DND-41 (cell line): Measurements from ENCODE around the gene ENTREP1.

Experiments
- EZH2 ChIP-seq: IDR thresholded peaks from 3 replicates; pipeline ENCODE4 v1.6.1; 2012; ENCODE audit warnings: borderline replicate concordance, low read depth, mild to moderate bottlenecking, moderate library complexity, low read length, inconsistent platforms; ENCODE audit not compliant: severe bottlenecking
- TF ChIP-seq, protein P1 (sequence below): IDR thresholded peaks from 2 replicates; pipeline ENCODE4 v1.5.1; 2012; ENCODE audit warnings: borderline replicate concordance, low read length, moderate library complexity, mild to moderate bottlenecking; ENCODE audit not compliant: poor library complexity, severe bottlenecking; ENCODE audit errors: extremely low read depth

DNA sequence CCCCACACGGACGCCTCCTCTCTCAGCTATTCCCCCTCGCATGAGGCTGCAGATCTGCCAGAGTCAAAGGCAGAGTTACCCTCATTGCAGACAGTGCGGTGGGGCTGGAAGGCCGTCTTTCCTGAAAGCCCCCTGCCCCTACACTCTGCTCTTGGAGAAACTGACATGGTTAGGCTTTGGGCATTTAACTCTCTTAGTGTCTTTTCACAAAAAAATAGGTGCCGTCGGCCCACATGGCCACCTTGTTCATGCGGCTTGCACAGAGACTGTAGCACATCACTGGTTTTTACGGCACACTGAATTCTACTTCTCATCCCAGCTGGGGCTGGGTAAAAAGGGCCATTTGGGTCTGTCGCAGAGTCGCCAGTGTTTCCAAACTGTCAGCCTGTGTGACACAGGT is 107.6 kb downstream of the ENTREP1 start:
- TF ChIP-seq, protein P1, sequence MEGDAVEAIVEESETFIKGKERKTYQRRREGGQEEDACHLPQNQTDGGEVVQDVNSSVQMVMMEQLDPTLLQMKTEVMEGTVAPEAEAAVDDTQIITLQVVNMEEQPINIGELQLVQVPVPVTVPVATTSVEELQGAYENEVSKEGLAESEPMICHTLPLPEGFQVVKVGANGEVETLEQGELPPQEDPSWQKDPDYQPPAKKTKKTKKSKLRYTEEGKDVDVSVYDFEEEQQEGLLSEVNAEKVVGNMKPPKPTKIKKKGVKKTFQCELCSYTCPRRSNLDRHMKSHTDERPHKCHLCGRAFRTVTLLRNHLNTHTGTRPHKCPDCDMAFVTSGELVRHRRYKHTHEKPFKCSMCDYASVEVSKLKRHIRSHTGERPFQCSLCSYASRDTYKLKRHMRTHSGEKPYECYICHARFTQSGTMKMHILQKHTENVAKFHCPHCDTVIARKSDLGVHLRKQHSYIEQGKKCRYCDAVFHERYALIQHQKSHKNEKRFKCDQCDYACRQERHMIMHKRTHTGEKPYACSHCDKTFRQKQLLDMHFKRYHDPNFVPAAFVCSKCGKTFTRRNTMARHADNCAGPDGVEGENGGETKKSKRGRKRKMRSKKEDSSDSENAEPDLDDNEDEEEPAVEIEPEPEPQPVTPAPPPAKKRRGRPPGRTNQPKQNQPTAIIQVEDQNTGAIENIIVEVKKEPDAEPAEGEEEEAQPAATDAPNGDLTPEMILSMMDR = no peak
- TF ChIP-seq EZH2 = no peak
